GM20431 (cell line): ENCODE data around the gene CEPT1.

Experiments
- in situ Hi-C: fragments of 300-500 bp; cut with MseI, MboI; formaldehyde crosslinking; loops from one replicate; pipeline ENCODE4 v1.15.0; 2020; ENCODE audit warnings: low sequenced_read_pairs; ENCODE audit not compliant: unreplicated experiment

The CEPT1 gene

GRCh38 chr1:111145963-111146768 lies 6.1 kb downstream of the CEPT1 start:
- in situ Hi-C loops = no loop called here

GRCh38 chr1:111147948-111148347 lies 7.9 kb downstream of the CEPT1 start:
- in situ Hi-C loops = no loop called here

GRCh38 chr1:111148376-111148881 lies 8.4 kb downstream of the CEPT1 start:
- in situ Hi-C loops = no loop called here

GRCh38 chr1:111151838-111152237 lies 11.8 kb downstream of the CEPT1 start:
- in situ Hi-C loops = no loop called here

GRCh38 chr1:111154021-111154999 lies 14.3 kb downstream of the CEPT1 start:
- in situ Hi-C loops = no loop called here

- in situ Hi-C loops = no loop called here
Measured at GRCh38 chr1:111157431-111157830, 17.4 kb downstream of the CEPT1 start.

- in situ Hi-C loops = no loop called here
Measured at GRCh38 chr1:111161843-111162487, 21.9 kb downstream of the CEPT1 start.

GRCh38 chr1:111162488-111162880 lies 22.5 kb downstream of the CEPT1 start:
- in situ Hi-C loops = no loop called here

GRCh38 chr1:111163363-111163762 lies 23.3 kb downstream of the CEPT1 start:
- in situ Hi-C loops = no loop called here

- in situ Hi-C loops = no loop called here
Measured at GRCh38 chr1:111164151-111164550, 24.1 kb downstream of the CEPT1 start.

GRCh38 chr1:111172463-111172862 lies 32.4 kb downstream of the CEPT1 start:
- in situ Hi-C loops = no loop called here

GRCh38 chr1:111174070-111174469 lies 34.0 kb downstream of the CEPT1 start:
- in situ Hi-C loops = no loop called here

- in situ Hi-C loops = no loop called here
Measured at GRCh38 chr1:111175349-111175748, 35.3 kb downstream of the CEPT1 start.

GRCh38 chr1:111176678-111177077 lies 36.7 kb downstream of the CEPT1 start:
- in situ Hi-C loops = no loop called here

- in situ Hi-C loops = no loop called here
Measured at GRCh38 chr1:111179968-111180533, 40.0 kb downstream of the CEPT1 start.

- in situ Hi-C loops = no loop called here
Measured at GRCh38 chr1:111182052-111182451, 42.0 kb downstream of the CEPT1 start.

- in situ Hi-C loops = no loop called here
Measured at GRCh38 chr1:111183308-111184069, 43.5 kb downstream of the CEPT1 start.

GRCh38 chr1:111184663-111185062 lies 44.6 kb downstream of the CEPT1 start:
- in situ Hi-C loops = no loop called here

- in situ Hi-C loops = no loop called here
Measured at GRCh38 chr1:111190931-111191451, 51.0 kb downstream of the CEPT1 start.
